NT2/D1 (cell line): ENCODE results near the gene AK9.
A peak's percentile ranks its signal among the peaks of the same experiment; 100 is the strongest.
"Not testable (repeated sequence)": the region's sequence is repeated elsewhere in the genome, so short reads cannot be mapped to it uniquely, and the experiment has no call there.

Experiments
- DNase-seq: peaks from one replicate; pipeline ENCODE4 v3.0.0-alpha.2; 2011; ENCODE audit warnings: low read depth, low spot score
- H3K27me3 ChIP-seq: 2 replicates; pipeline ENCODE4 v1.6.0; 2011; ENCODE audit warnings: mild to moderate bottlenecking; ENCODE audit not compliant: insufficient read length, insufficient read depth
- H3K36me3 ChIP-seq: 2 replicates; pipeline ENCODE4 v1.6.1; 2011; ENCODE audit warnings: mild to moderate bottlenecking, low read length, mixed read lengths; ENCODE audit not compliant: insufficient read depth, insufficient read length
- H3K4me1 ChIP-seq: 2 replicates; pipeline ENCODE4 v1.5.1; 2011; ENCODE audit not compliant: insufficient read depth, insufficient read length
- H3K4me3 ChIP-seq: 2 replicates; pipeline ENCODE4 v1.5.1; 2011; ENCODE audit warnings: low read depth; ENCODE audit not compliant: insufficient read length
- H3K9ac ChIP-seq: 2 replicates; pipeline ENCODE4 v1.6.0; 2011; ENCODE audit warnings: low read depth; ENCODE audit not compliant: insufficient read length
- H3K9me3 ChIP-seq: 2 replicates; pipeline ENCODE4 v1.5.1; 2011; ENCODE audit warnings: mild to moderate bottlenecking, low read length; ENCODE audit not compliant: insufficient read depth
- SUZ12 ChIP-seq: IDR thresholded peaks from 2 replicates; pipeline ENCODE4 v1.6.1; 2011; ENCODE audit not compliant: insufficient read length, insufficient read depth; ENCODE audit errors: extremely low read depth
- YY1 ChIP-seq: IDR thresholded peaks from 2 replicates; pipeline ENCODE4 v1.6.1; 2011; ENCODE audit not compliant: insufficient read length, insufficient read depth
- ZNF274 ChIP-seq: IDR thresholded peaks from 2 replicates; pipeline ENCODE4 v1.6.1; 2011; ENCODE audit warnings: mild to moderate bottlenecking, low read depth, low read length

AK9 gene

DNA sequence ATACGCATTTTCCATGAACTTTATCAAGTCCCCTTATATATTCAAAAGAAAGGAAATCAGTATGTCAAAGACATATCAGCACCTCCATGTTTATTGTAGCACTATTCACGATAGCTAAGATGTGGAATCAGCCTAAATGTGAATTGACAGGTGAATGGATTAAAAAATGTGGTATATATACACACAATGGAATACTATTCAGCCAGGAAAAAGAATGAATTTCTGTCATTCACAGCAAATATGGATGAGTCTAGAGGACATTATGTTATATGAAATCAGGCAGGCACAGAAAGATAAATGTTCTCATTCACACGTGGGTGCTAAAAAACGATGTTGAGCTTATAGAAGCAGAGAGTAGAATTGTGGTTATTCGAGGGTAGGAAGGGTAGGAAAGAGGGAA lies 5.4 kb upstream of the AK9 start:
- TF ChIP-seq ZNF274: no peak
- TF ChIP-seq YY1: no peak
- TF ChIP-seq SUZ12: no peak
- H3K9ac ChIP-seq: no peak overlapping the region

DNA sequence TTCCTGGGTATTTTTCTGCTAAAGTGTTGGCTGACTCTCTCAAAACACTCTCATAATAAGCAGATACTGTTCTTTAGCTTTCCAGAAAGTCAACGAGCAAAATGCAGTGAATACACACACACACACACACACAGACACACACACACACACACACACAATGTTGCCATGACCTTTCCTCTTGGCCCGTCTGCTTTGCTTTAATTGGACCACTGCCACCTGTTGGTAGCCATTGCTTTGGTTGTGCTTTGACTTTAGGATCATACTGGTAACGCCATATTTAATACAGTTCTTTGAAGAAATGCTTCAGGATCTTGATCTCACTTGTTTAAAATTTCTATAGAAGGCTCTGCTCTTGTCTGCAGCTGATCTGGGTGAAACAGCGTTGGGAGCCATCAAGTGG lies 4.5 kb upstream of the AK9 start:
- Histone ChIP-seq H3K9ac (no peak overlapping the region), H3K27me3 (no peaks in the 10 kb centered on the region), H3K9me3 (peaks cover 3% of the 10 kb centered on the region; the same call in 1 of the 2 replicates), H3K4me3 (no peak overlapping the region), H3K36me3 (no peaks in the 10 kb centered on the region), H3K4me1 (no peaks in the 10 kb centered on the region)
- no peak for TF ChIP-seq ZNF274
- no peak for TF ChIP-seq SUZ12
- no peak for TF ChIP-seq YY1
- no peak for DNase-seq

More for the DNA sequence above, 5.4 kb upstream of the AK9 start:
- H3K9me3 ChIP-seq: peaks cover 3% of the 10 kb centered on the region; the same call in 1 of the 2 replicates
- no peaks in the 10 kb centered on the region for H3K27me3 ChIP-seq
- H3K4me3 ChIP-seq: no peak overlapping the region
- no peaks in the 10 kb centered on the region for H3K36me3 ChIP-seq
- H3K4me1 ChIP-seq: no peaks in the 10 kb centered on the region
- DNase-seq: no peak

DNA sequence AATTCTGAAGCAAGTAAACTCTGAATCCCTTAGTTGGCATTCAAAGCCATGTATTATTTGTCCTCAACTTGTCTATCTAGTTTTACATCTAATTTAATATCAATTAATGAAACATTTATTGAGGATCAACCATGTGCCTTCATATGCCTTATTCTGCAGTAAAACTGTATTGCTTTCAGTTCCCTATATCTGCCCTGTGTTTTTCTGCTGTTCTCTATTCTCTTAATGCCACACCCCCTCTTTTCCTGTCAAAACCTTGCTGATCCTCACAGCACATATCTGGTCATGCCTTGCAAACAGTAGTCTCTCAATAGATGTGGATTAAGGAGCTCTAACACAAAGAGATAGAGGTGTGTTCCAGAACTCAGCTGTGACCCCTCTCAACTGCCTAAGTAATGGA lies 2.1 kb upstream of the AK9 start:
- no peak overlapping the region for H3K9ac ChIP-seq
- H3K4me3 ChIP-seq: no peak overlapping the region
- DNase-seq: no peak
- H3K36me3 ChIP-seq: no peaks in the 10 kb centered on the region
- no peaks in the 10 kb centered on the region for H3K4me1 ChIP-seq
- H3K27me3 ChIP-seq: peaks cover 14% of the 10 kb centered on the region
- peaks cover 3% of the 10 kb centered on the region; the same call in 1 of the 2 replicates for H3K9me3 ChIP-seq
- no peak for TF ChIP-seq SUZ12
- TF ChIP-seq ZNF274: no peak

DNA sequence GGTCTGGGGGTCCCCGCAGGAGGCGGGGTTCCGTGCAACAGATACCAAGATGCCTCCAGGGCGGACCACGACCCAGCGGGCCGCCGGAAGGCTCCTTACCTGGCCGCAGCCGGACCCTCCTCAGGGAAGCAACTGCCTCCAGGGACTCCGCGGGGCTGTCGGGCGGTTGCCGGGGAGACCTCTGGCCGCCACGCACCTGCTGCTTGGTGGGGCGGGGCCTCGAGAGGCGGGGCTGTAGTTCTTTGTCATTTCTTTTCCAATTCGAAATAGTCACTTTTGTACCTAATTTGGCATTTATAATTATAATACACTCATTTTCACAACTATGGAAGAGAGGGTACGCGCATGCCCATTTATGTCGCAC lies 647 bp downstream of the AK9 start:
- H3K27me3 ChIP-seq: peaks cover 14% of the 10 kb centered on the region
- TF ChIP-seq ZNF274 (no peak), YY1 (no peak), SUZ12 (no peak)
- H3K9me3 ChIP-seq: no peaks in the 10 kb centered on the region
- DNase-seq: no peak
- H3K36me3 ChIP-seq: no peaks in the 10 kb centered on the region
- peak overlapping the region; percentile 64 for H3K4me3 ChIP-seq
- no peaks in the 10 kb centered on the region for H3K4me1 ChIP-seq
- no peak overlapping the region for H3K9ac ChIP-seq

DNA sequence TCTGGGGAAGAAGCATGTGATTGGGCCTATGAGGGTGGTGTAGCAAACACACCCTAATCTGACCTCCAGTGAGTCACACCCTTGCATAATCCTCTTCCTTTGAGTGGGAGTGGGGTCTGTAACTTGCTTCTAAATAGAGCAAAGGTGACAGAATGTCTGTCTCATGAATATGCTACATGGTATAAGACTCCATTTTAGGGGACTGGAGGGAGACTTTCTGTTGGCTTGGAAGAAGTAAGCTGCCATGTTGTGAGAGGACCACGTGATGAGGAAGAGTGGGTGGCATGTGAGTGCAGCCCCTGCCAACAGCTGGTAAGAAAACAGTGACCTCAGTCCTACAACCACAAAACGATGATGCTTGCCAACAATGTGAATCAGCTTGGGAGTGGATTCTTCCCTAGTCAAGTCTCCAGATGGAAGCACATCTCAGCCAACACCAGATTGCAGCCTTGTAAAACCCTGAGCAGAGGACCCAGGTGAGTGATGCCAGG lies 3.7 kb downstream of the AK9 start:
- no peak overlapping the region for H3K9ac ChIP-seq
- H3K27me3 ChIP-seq: peaks cover 14% of the 10 kb centered on the region
- no peaks in the 10 kb centered on the region for H3K9me3 ChIP-seq
- TF ChIP-seq ZNF274 (no peak), YY1 (no peak), SUZ12 (no peak)
- no peak for DNase-seq
- H3K36me3 ChIP-seq: no peaks in the 10 kb centered on the region
- H3K4me1 ChIP-seq: no peaks in the 10 kb centered on the region
- no peak overlapping the region for H3K4me3 ChIP-seq

- TF ChIP-seq SUZ12 (no peak), ZNF274 (no peak), YY1 (no peak)
- H3K4me1 ChIP-seq: no peaks in the 10 kb centered on the region
- H3K9me3 ChIP-seq: no peaks in the 10 kb centered on the region
- no peak overlapping the region for H3K4me3 ChIP-seq
- H3K9ac ChIP-seq: no peak overlapping the region
- H3K27me3 ChIP-seq: peaks cover 14% of the 10 kb centered on the region
- H3K36me3 ChIP-seq: no peaks in the 10 kb centered on the region
- DNase-seq: no peak
Observed at GRCh38 chr6:109686566-109687265, 4.3 kb downstream of the AK9 start.

- H3K9me3 ChIP-seq, H3K27me3 ChIP-seq, H3K4me1 ChIP-seq, H3K36me3 ChIP-seq, DNase-seq: not testable (repeated sequence)
- peak; percentile 21 for TF ChIP-seq YY1
- Histone ChIP-seq H3K9ac (peak overlapping the region; percentile 50), H3K4me3 (peak overlapping the region; percentile 28)
Observed at GRCh38 chr6:109678661-109679505, 12.1 kb downstream of the AK9 start.
